Measurements from ENCODE around the gene MVK.

- no peak for TF ChIP-seq CTCF (IDR thresholded peaks at IDR 0.05)
- TF ChIP-seq POLR2A (IDR thresholded peaks at IDR 0.05): no peak
- no peak for TF ChIP-seq POLR2AphosphoS5 (IDR thresholded peaks at IDR 0.05)
Observed at GRCh38 chr12:109592195-109592904, 18.8 kb downstream of the MVK start.

Data from stomach (tissue), 4 donors.